ENCODE results near the gene CBX4. TPM values are rescaled to one million over a fixed set of nuclear protein-coding genes. Genes with fewer than 3 reads are reported as not detected.

CBX4 gene
- total RNA-seq, 3 donors from 2014 or later: 11.5 to 20.6 (median 13.4) TPM

GRCh38 chr17:79811868-79812352, 27.3 kb downstream of the CBX4 start:
- intact Hi-C loops (cut with DNase I; ENCODE audit: low total_unique reads): no loop called here
- TF ChIP-seq CTCF (IDR thresholded peaks at IDR 0.05) (no peak), POLR2AphosphoS5 (IDR thresholded peaks at IDR 0.05) (no peak), POLR2A (IDR thresholded peaks at IDR 0.05) (no peak)
- DNase-seq (ENCODE audit: low spot score in 2 of 2): no peak
- no peaks in the 10 kb centered on the region for H3K36me3 ChIP-seq
- H3K9me3 ChIP-seq: no peaks in the 10 kb centered on the region
- peaks cover 29 to 86% of the 10 kb centered on the region in 2 donors for H3K27me3 ChIP-seq
- H3K4me3 ChIP-seq: peak overlapping the region in 2 of 3 donors; percentile 17 to 57
- peaks cover 30 to 35% of the 10 kb centered on the region in 2 donors for H3K4me1 ChIP-seq
- peak overlapping the region in 1 of 2 donors; percentile 15 for H3K27ac ChIP-seq

GRCh38 chr17:79811011-79811867, 28.0 kb downstream of the CBX4 start:
- Histone ChIP-seq H3K36me3 (no peaks in the 10 kb centered on the region), H3K9me3 (no peaks in the 10 kb centered on the region), H3K4me3 (peak overlapping the region in 2 of 3 donors; percentile 17 to 57), H3K27me3 (peaks cover 29 to 90% of the 10 kb centered on the region in 2 donors), H3K27ac (peak overlapping the region; percentile 13 to 15), H3K4me1 (peaks cover 30 to 35% of the 10 kb centered on the region in 2 donors)
- TF ChIP-seq POLR2AphosphoS5 (IDR thresholded peaks at IDR 0.05) (no peak), CTCF (IDR thresholded peaks at IDR 0.05) (peak in 1 of 3 donors; percentile 33)
- DNase-seq (ENCODE audit: low spot score in 2 of 2): no peak
- intact Hi-C loops (cut with DNase I; ENCODE audit: low total_unique reads): no loop called here

GRCh38 chr17:79810130-79811010, 28.9 kb downstream of the CBX4 start:
- DNase-seq (ENCODE audit: low spot score in 2 of 2): peak in 1 of 2 donors; percentile 81
- H3K4me3 ChIP-seq: peak overlapping the region in 2 of 3 donors; percentile 35 to 57
- peaks cover 27 to 90% of the 10 kb centered on the region in 2 donors for H3K27me3 ChIP-seq
- TF ChIP-seq CTCF (IDR thresholded peaks at IDR 0.05): no peak
- no peak for TF ChIP-seq POLR2AphosphoS5 (IDR thresholded peaks at IDR 0.05)
- no peak for TF ChIP-seq POLR2A (IDR thresholded peaks at IDR 0.05)
- H3K4me1 ChIP-seq: peaks cover 30 to 35% of the 10 kb centered on the region in 2 donors
- H3K9me3 ChIP-seq: no peaks in the 10 kb centered on the region
- intact Hi-C loops (cut with DNase I; ENCODE audit: low total_unique reads): no loop called here
- H3K36me3 ChIP-seq: no peaks in the 10 kb centered on the region
- H3K27ac ChIP-seq: no peak overlapping the region

- peaks cover 32 to 93% of the 10 kb centered on the region in 2 donors for H3K27me3 ChIP-seq
- no peak for DNase-seq (ENCODE audit: low spot score in 2 of 2)
- H3K27ac ChIP-seq: peak overlapping the region in 1 of 2 donors; percentile 10
- no peaks in the 10 kb centered on the region for H3K36me3 ChIP-seq
- peak overlapping the region in 2 of 3 donors; percentile 35 to 57 for H3K4me3 ChIP-seq
- intact Hi-C loops (cut with DNase I; ENCODE audit: low total_unique reads): no loop called here
- peaks cover 27 to 33% of the 10 kb centered on the region in 2 donors for H3K4me1 ChIP-seq
- no peak for TF ChIP-seq CTCF (IDR thresholded peaks at IDR 0.05)
- TF ChIP-seq POLR2AphosphoS5 (IDR thresholded peaks at IDR 0.05): no peak
- no peak for TF ChIP-seq POLR2A (IDR thresholded peaks at IDR 0.05)
- no peaks in the 10 kb centered on the region for H3K9me3 ChIP-seq
These were observed 29.6 kb downstream of the CBX4 start for GRCh38 chr17:79809530-79810129.
